Activated T-cell treated with anti-CD3 and anti-CD28 coated beads, Interleukin-2, amount 50 U/mL, for 72 hours (primary cell): ENCODE data around the gene SEC22A. TPM values are rescaled to one million over a fixed set of nuclear protein-coding genes. Genes with fewer than 3 reads are reported as not detected.

Experiments
- ATAC-seq, 2 donors: fragments of 150-1000 bp; cut with Tn5 transposase; replicated peaks in 1 of 2; 2 replicates each; pipeline ENCODE4 v1.10.0; 2021; ENCODE audit warnings: moderate library complexity in 2 of 2, mild to moderate bottlenecking in 1 of 2
- DNase-seq, 2 donors: peaks; one replicate each; pipeline ENCODE4 v3.0.0; 2021 to 2022; ENCODE audit warnings: mixed read lengths in 1 of 2
- H3K27ac Mint-ChIP-seq: one replicate; pipeline ENCODE4 v1.8.0; 2022; ENCODE audit warnings: mild to moderate bottlenecking, moderate library complexity, mixed read lengths
- H3K27me3 Mint-ChIP-seq: one replicate; pipeline ENCODE4 v1.8.0; 2022; ENCODE audit warnings: low read depth, mixed read lengths
- H3K36me3 Mint-ChIP-seq, 2 donors: one replicate each; pipeline ENCODE4 v1.8.0; 2022; ENCODE audit warnings: mixed read lengths in 2 of 2, mild to moderate bottlenecking in 1 of 2; ENCODE audit not compliant: insufficient read depth in 2 of 2
- H3K4me1 Mint-ChIP-seq: one replicate; pipeline ENCODE4 v1.8.0; 2022; ENCODE audit warnings: low read depth, mixed read lengths
- H3K4me3 Mint-ChIP-seq, 2 donors: one replicate each; pipeline ENCODE4 v1.8.0; 2022; ENCODE audit warnings: mild to moderate bottlenecking in 2 of 2, mixed read lengths in 2 of 2, moderate library complexity in 2 of 2
- H3K9me3 Mint-ChIP-seq, 2 donors: one replicate each; pipeline ENCODE4 v1.8.0; 2022; ENCODE audit warnings: mixed read lengths in 2 of 2
- total RNA-seq, 2 donors: library from RNA; stranded (reverse); gene quantifications; one replicate each; pipeline ENCODE4 v1.2.3, GENCODE V29; 2022

The SEC22A gene
- total RNA-seq, 2 donors from 2014 or later: 17.4 to 22.9 TPM

DNA sequence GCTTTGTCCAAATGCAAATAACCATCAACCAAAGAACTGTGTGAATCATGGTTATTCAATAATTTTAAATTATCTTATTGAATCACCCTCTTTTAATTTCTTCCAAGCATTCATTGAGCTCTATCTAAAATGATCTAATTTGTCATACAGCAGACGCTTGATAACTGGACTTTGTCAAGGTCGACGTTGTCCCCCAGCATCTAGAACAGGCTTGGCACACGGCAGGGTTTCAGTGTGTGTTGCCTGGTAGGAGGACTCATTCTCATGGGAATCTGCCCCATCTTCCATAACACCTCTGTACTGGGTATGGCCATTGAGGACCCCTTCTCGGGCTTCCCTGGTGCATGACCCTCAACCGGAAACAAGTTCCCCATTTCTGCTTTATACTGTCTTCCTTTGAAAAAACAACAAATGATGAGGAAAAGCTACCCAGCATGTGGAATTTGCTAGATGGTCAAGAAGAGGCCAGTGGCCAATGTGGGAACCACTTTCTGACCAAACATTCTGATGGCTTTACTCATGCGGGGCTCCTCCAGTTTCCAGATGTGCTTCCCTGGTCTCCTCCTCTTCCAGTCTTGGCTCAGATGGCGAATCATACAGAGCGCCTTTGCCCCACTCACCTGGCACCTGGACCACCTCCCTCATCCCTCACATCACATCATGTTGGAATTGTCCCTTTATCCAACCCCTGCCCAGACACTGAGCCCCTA is 41.7 kb upstream of the SEC22A start:
- H3K27ac Mint-ChIP-seq: no peak overlapping the region
- no peak for ATAC-seq
- no peak for DNase-seq
- H3K36me3 Mint-ChIP-seq: peaks cover 6 to 7% of the 10 kb centered on the region in 2 donors
- H3K4me3 Mint-ChIP-seq: no peak overlapping the region
- H3K27me3 Mint-ChIP-seq: no peaks in the 10 kb centered on the region
- H3K9me3 Mint-ChIP-seq: peaks cover 0 to 2% of the 10 kb centered on the region in 2 donors
- no peaks in the 10 kb centered on the region for H3K4me1 Mint-ChIP-seq

DNA sequence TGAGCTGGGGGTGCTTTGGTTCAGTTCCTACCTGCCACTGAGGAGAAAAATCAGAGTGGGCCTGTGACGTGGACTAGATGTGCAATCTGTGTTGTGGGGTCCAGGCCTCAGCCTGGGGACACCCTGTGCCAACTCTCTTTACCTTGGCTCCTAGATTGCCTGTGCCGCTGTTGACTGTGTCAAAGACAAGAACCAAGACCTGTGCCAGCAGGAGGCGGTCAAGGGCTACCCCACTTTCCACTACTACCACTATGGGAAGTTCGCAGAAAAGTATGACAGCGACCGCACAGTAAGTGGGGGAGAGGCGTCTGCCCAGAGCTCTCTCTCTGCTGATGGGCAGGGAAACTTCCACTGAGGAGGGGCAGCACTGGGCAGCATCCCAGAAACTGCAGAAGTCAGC is 40.6 kb upstream of the SEC22A start:
- Mint-ChIP-seq H3K36me3 (peaks cover 7 to 13% of the 10 kb centered on the region in 2 donors), H3K4me3 (no peak overlapping the region), H3K9me3 (peaks cover 0 to 2% of the 10 kb centered on the region in 2 donors), H3K27me3 (no peaks in the 10 kb centered on the region), H3K27ac (no peak overlapping the region), H3K4me1 (no peaks in the 10 kb centered on the region)
- ATAC-seq (no peak), DNase-seq (no peak)

DNA sequence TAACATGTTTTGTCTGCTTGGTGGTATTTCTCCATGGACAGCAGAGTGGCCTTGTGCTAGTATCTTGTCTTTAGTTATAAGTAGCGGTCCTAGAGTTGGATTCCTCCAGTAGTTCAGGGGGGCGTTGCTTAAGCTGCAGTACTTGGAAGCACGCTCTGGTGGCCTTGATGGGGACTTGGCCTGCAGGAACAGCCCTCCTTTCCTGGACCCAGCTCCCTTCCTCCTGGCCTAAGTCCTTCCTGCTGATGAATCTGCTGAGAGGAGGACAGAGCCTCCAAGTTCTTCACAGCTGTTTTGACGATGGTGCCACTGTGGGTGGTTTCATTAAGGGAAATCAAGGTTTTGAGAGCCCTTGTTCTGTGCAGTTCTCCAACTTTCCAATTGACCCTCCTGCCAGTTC is 38.6 kb upstream of the SEC22A start:
- Mint-ChIP-seq H3K9me3 (peaks cover 0 to 2% of the 10 kb centered on the region in 2 donors), H3K27ac (no peak overlapping the region), H3K36me3 (peaks cover 8 to 14% of the 10 kb centered on the region in 2 donors), H3K27me3 (no peaks in the 10 kb centered on the region), H3K4me3 (no peak overlapping the region), H3K4me1 (no peaks in the 10 kb centered on the region)
- ATAC-seq (no peak), DNase-seq (no peak)

- no peak overlapping the region for H3K27ac Mint-ChIP-seq
- no peaks in the 10 kb centered on the region for H3K27me3 Mint-ChIP-seq
- DNase-seq (no peak), ATAC-seq (no peak)
- peaks cover 8 to 14% of the 10 kb centered on the region in 2 donors for H3K36me3 Mint-ChIP-seq
- H3K9me3 Mint-ChIP-seq: peaks cover 0 to 2% of the 10 kb centered on the region in 2 donors
- H3K4me1 Mint-ChIP-seq: no peaks in the 10 kb centered on the region
- H3K4me3 Mint-ChIP-seq: no peak overlapping the region
Measured at GRCh38 chr3:123165163-123165562, 36.6 kb upstream of the SEC22A start.

- no peak overlapping the region for H3K27ac Mint-ChIP-seq
- H3K4me3 Mint-ChIP-seq: no peak overlapping the region
- H3K27me3 Mint-ChIP-seq: no peaks in the 10 kb centered on the region
- H3K4me1 Mint-ChIP-seq: no peaks in the 10 kb centered on the region
- ATAC-seq: no peak
- H3K9me3 Mint-ChIP-seq: peaks cover 0 to 2% of the 10 kb centered on the region in 2 donors
- peaks cover 8 to 14% of the 10 kb centered on the region in 2 donors for H3K36me3 Mint-ChIP-seq
- DNase-seq: no peak
Measured at GRCh38 chr3:123167686-123168085, 34.1 kb upstream of the SEC22A start.

DNA sequence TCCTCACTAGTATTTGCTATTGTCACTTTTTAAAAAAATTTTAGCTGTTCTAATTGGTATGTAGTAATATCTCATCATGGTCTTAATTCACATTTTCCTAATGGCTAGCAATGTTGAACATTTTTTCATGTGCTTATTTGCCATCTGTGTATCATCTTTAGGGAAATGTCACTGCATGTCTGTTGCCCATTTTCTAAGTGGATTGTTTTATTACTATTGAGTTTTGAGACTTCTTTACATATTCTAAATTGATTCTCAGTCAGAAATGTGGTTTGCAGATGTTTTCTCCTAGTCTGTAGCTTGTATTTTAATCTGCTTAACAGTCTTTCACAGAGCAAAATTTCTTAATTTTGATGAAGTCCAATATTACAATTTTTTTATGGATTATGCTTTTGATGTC is 33.6 kb upstream of the SEC22A start:
- no peak overlapping the region for H3K27ac Mint-ChIP-seq
- DNase-seq (no peak), ATAC-seq (no peak)
- H3K4me3 Mint-ChIP-seq: no peak overlapping the region
- H3K36me3 Mint-ChIP-seq: peaks cover 8 to 12% of the 10 kb centered on the region in 2 donors
- no peaks in the 10 kb centered on the region for H3K27me3 Mint-ChIP-seq
- H3K9me3 Mint-ChIP-seq: peaks cover 0 to 2% of the 10 kb centered on the region in 2 donors
- H3K4me1 Mint-ChIP-seq: no peaks in the 10 kb centered on the region

DNA sequence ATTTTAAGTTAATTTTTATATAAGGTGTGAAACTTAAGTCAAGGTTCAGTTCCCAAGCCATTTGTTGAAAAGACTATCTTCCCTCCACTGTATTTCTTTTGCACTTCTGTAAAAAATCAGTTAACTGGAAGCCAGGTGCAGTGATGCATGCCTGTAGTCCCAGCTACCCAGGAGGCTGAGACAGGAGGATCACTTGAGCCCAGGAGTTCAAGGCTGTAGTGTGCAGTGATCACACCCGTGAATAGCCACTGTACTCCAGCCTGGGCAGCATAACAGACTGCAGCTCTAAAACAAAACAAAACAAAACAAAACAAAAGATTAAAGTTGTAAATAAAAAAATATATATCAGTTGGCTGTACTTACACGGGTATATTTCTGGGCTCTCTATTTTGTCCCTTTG is 33.1 kb upstream of the SEC22A start:
- Mint-ChIP-seq H3K36me3 (peaks cover 8 to 12% of the 10 kb centered on the region in 2 donors), H3K9me3 (peaks cover 0 to 2% of the 10 kb centered on the region in 2 donors), H3K4me3 (no peak overlapping the region), H3K4me1 (no peaks in the 10 kb centered on the region), H3K27ac (no peak overlapping the region), H3K27me3 (no peaks in the 10 kb centered on the region)
- DNase-seq (no peak), ATAC-seq (no peak)

GRCh38 chr3:123169492-123169929 is 32.2 kb upstream of the SEC22A start:
- H3K4me1 Mint-ChIP-seq: no peaks in the 10 kb centered on the region
- H3K27me3 Mint-ChIP-seq: no peaks in the 10 kb centered on the region
- H3K4me3 Mint-ChIP-seq: no peak overlapping the region
- H3K9me3 Mint-ChIP-seq: peaks cover 0 to 2% of the 10 kb centered on the region in 2 donors
- ATAC-seq (no peak), DNase-seq (no peak)
- H3K27ac Mint-ChIP-seq: no peak overlapping the region
- H3K36me3 Mint-ChIP-seq: peaks cover 3 to 12% of the 10 kb centered on the region in 2 donors

DNA sequence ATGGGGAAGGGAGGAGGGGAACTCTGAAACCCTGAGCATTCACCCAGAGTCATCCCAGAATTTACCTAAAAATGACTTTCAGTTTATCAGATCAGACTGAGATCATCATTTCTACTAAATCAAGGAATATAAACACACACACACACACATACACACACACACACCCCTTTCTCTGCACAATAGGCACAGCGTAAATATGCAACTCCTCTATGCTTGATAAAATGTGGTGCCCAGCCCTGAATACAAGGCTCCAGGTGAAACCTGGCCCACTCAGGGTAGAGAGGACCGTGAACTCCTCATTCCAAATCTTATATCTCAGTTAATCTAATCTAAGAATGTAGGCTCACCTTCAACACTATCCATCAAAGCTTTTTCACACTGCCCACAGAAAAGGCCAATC is 31.8 kb upstream of the SEC22A start:
- Mint-ChIP-seq H3K36me3 (peaks cover 3 to 9% of the 10 kb centered on the region in 2 donors), H3K27ac (no peak overlapping the region), H3K9me3 (peaks cover 0 to 1% of the 10 kb centered on the region in 2 donors), H3K27me3 (no peaks in the 10 kb centered on the region), H3K4me1 (no peaks in the 10 kb centered on the region), H3K4me3 (no peak overlapping the region)
- ATAC-seq: no peak
- DNase-seq: no peak

- ATAC-seq (no peak), DNase-seq (no peak)
- H3K27me3 Mint-ChIP-seq: no peaks in the 10 kb centered on the region
- no peak overlapping the region for H3K4me3 Mint-ChIP-seq
- H3K27ac Mint-ChIP-seq: no peak overlapping the region
- no peaks in the 10 kb centered on the region for H3K36me3 Mint-ChIP-seq
- no peaks in the 10 kb centered on the region for H3K4me1 Mint-ChIP-seq
- peaks cover 0 to 4% of the 10 kb centered on the region in 2 donors for H3K9me3 Mint-ChIP-seq
Measured at GRCh38 chr3:123180791-123181190, 21.0 kb upstream of the SEC22A start.

DNA sequence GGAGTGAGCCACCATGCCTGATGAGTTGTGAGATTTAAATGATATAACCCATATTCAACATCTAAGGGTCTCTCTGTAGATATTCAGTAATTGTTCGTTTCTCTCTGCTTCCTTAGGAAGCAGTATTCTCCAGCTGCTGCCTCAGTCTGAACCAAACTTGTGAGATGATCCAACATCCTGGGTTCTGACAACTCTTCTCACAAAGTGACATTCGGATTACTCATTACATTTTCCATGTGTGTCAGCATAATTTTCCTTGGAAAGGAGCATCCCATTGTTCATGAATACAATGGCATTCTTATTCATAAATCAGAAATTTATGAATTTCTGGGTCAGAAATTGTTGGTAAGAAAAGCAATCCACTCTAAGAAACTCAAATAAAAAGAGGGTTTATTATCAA is 15.0 kb upstream of the SEC22A start:
- H3K4me3 Mint-ChIP-seq: no peak overlapping the region
- H3K4me1 Mint-ChIP-seq: no peaks in the 10 kb centered on the region
- no peaks in the 10 kb centered on the region for H3K36me3 Mint-ChIP-seq
- H3K9me3 Mint-ChIP-seq: peaks cover 0 to 4% of the 10 kb centered on the region in 2 donors
- no peaks in the 10 kb centered on the region for H3K27me3 Mint-ChIP-seq
- no peak for ATAC-seq
- no peak overlapping the region for H3K27ac Mint-ChIP-seq
- DNase-seq: no peak

GRCh38 chr3:123188058-123188457 is 13.7 kb upstream of the SEC22A start:
- Mint-ChIP-seq H3K27me3 (no peaks in the 10 kb centered on the region), H3K36me3 (no peaks in the 10 kb centered on the region), H3K4me3 (no peak overlapping the region), H3K27ac (no peak overlapping the region), H3K9me3 (no peaks in the 10 kb centered on the region), H3K4me1 (no peaks in the 10 kb centered on the region)
- no peak for ATAC-seq
- DNase-seq: no peak

DNA sequence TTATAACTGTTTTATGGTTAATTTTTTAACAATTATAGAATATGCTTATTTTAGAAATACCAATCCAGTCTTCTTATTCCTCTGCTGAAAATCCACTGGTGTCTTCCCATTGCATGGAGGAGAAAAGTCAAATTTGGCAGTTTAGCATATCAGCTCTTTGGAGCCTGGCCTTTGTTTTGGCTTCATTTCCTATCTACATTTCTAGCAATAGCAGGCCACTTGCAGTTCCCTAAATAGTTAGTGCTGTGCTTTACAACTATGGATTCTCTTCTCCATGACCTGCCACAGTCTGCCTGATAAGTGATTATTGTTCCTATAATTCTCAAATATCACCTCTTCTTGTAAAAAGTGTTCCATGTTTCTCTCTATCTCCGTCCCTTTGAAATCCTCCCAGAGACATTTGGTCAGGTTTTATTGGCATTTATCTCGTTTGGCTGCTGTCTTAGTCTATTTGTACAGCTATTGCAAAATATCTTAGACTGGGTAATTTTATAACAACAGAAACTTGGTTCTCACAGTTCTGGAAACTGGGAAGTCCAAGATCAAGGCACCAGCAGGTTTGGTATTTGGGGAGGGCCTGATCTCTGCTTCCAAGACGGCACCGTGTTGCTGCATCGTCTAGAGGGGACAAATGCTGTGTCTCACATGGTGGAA is 8.2 kb upstream of the SEC22A start:
- no peak overlapping the region for H3K27ac Mint-ChIP-seq
- no peak for DNase-seq

More for the DNA sequence above, 8.2 kb upstream of the SEC22A start:
- Mint-ChIP-seq H3K27me3 (no peaks in the 10 kb centered on the region), H3K9me3 (peaks cover 0 to 2% of the 10 kb centered on the region in 2 donors), H3K36me3 (peaks cover 2% of the 10 kb centered on the region in 2 donors), H3K4me3 (no peak overlapping the region), H3K4me1 (no peaks in the 10 kb centered on the region)
- ATAC-seq: no peak
